Activated CD8-positive, alpha-beta T cell treated with anti-CD3 and anti-CD28 coated beads for 36 hours (primary cell): ENCODE data around the gene CACNA1E. TPM values are rescaled to one million over a fixed set of nuclear protein-coding genes. Genes with fewer than 3 reads are reported as not detected.

Experiments used
- ATAC-seq: fragments of 200-7000 bp; cut with Tn5 transposase; one replicate; pipeline ENCODE4 v1.10.0; 2021; ENCODE audit warnings: mild to moderate bottlenecking, moderate library complexity
- CTCF ChIA-PET: fragments of 350-600 bp; sonication (Branson Sonifier 250); formaldehyde crosslinking; loops from one replicate; lab custom pipeline; 2021; ENCODE audit warnings: antibody characterized with exemption; lab: Charles Lee
- POLR2A ChIA-PET: fragments of 350-600 bp; sonication (Branson Sonifier 250); formaldehyde crosslinking; loops from one replicate; lab custom pipeline; 2021; ENCODE audit warnings: antibody characterized with exemption; lab: Charles Lee
- DNase-seq: peaks from one replicate; pipeline ENCODE4 v3.0.0-alpha.2; 2020
- H3K27ac Mint-ChIP-seq: one replicate; pipeline ENCODE4 v1.8.0; 2021; ENCODE audit warnings: mild to moderate bottlenecking, mixed read lengths
- H3K27me3 Mint-ChIP-seq: one replicate; pipeline ENCODE4 v1.8.0; 2021; ENCODE audit warnings: mixed read lengths
- H3K36me3 Mint-ChIP-seq: one replicate; pipeline ENCODE4 v1.8.0; 2021; ENCODE audit warnings: low read depth, mixed read lengths
- H3K4me1 Mint-ChIP-seq: one replicate; pipeline ENCODE4 v1.8.0; 2021; ENCODE audit warnings: low read depth, mixed read lengths
- H3K4me3 Mint-ChIP-seq: one replicate; pipeline ENCODE4 v1.8.0; 2021; ENCODE audit warnings: mild to moderate bottlenecking, moderate library complexity, mixed read lengths
- H3K9me3 Mint-ChIP-seq: one replicate; pipeline ENCODE4 v1.8.0; 2021; ENCODE audit warnings: mixed read lengths
- CTCF ChIP-seq: fragments of 200-600 bp; IDR thresholded peaks from one replicate; pipeline ENCODE4 v1.8.0; 2022; ENCODE audit warnings: antibody characterized with exemption, mild to moderate bottlenecking
- intact Hi-C: fragments of 100-400 bp; cut with micrococcal nuclease; formaldehyde crosslinking; loops from one replicate; pipeline ENCODE4 v1.10.0; 2022
- total RNA-seq, 2 experiments: library from RNA; stranded (reverse); gene quantifications; one replicate each; pipeline ENCODE4 v1.2.3, GENCODE V29; 2021

CACNA1E gene
- total RNA-seq, 2 experiments from 2014 or later, result not detected

- ATAC-seq, result no peak
- H3K9me3 Mint-ChIP-seq, result no peaks in the 10 kb centered on the region
- intact Hi-C loops, result no loop called here
- H3K36me3 Mint-ChIP-seq, result no peaks in the 10 kb centered on the region
- TF ChIP-seq CTCF, result no peak
- no peak overlapping the region for H3K4me3 Mint-ChIP-seq
- H3K27me3 Mint-ChIP-seq, result peaks cover 2% of the 10 kb centered on the region
- no peaks in the 10 kb centered on the region for H3K4me1 Mint-ChIP-seq
- DNase-seq, result no peak
- H3K27ac Mint-ChIP-seq, result no peak overlapping the region
- ChIA-PET POLR2A (no interaction called here), CTCF (interaction anchor here (1.6 kb wide), 1 partner anchor 253 kb away, joined by 5 read pairs; no protein-coding TSS in a partner anchor)
Observed at GRCh38 chr1:181443231-181443853, 40.0 kb upstream of the CACNA1E start.

GRCh38 chr1:181445436-181445835, 37.9 kb upstream of the CACNA1E start:
- no peak for DNase-seq
- ATAC-seq, result no peak
- Mint-ChIP-seq H3K4me1 (no peaks in the 10 kb centered on the region), H3K27ac (no peak overlapping the region), H3K36me3 (no peaks in the 10 kb centered on the region), H3K9me3 (no peaks in the 10 kb centered on the region), H3K4me3 (no peak overlapping the region), H3K27me3 (peaks cover 3% of the 10 kb centered on the region)
- no peak for TF ChIP-seq CTCF
- ChIA-PET CTCF (no interaction called here), POLR2A (interaction anchor here (0.9 kb wide), 1 partner anchor 213 kb away, joined by 3 read pairs; no protein-coding TSS in a partner anchor)
- intact Hi-C loops, result no loop called here

- no peak overlapping the region for H3K27ac Mint-ChIP-seq
- TF ChIP-seq CTCF, result no peak
- peaks cover 3% of the 10 kb centered on the region for H3K27me3 Mint-ChIP-seq
- ATAC-seq, result no peak
- H3K36me3 Mint-ChIP-seq, result no peaks in the 10 kb centered on the region
- POLR2A ChIA-PET, result no interaction called here
- no peak overlapping the region for H3K4me3 Mint-ChIP-seq
- no peaks in the 10 kb centered on the region for H3K4me1 Mint-ChIP-seq
- CTCF ChIA-PET, result interaction anchor here (1.0 kb wide), 1 partner anchor 23 kb away, joined by 4 read pairs; no protein-coding TSS in a partner anchor
- no peak for DNase-seq
- intact Hi-C loops, result no loop called here
- no peaks in the 10 kb centered on the region for H3K9me3 Mint-ChIP-seq
Observed at GRCh38 chr1:181448461-181448860, 34.9 kb upstream of the CACNA1E start.

GRCh38 chr1:181451661-181452230, 31.6 kb upstream of the CACNA1E start:
- CTCF ChIA-PET, result no interaction called here

More at GRCh38 chr1:181451661-181452230, 31.6 kb upstream of the CACNA1E start:
- no peaks in the 10 kb centered on the region for H3K4me1 Mint-ChIP-seq
- DNase-seq (no peak), ATAC-seq (no peak)
- TF ChIP-seq CTCF, result no peak
- no peaks in the 10 kb centered on the region for H3K9me3 Mint-ChIP-seq
- intact Hi-C loops, result no loop called here
- H3K27ac Mint-ChIP-seq, result no peak overlapping the region
- POLR2A ChIA-PET, result no interaction called here
- no peak overlapping the region for H3K4me3 Mint-ChIP-seq
- no peaks in the 10 kb centered on the region for H3K36me3 Mint-ChIP-seq
- H3K27me3 Mint-ChIP-seq, result peaks cover 3% of the 10 kb centered on the region
